Measurements from ENCODE around the gene MDN1. TPM values are rescaled to one million over a fixed set of nuclear protein-coding genes. Genes with fewer than 3 reads are reported as not detected.
"Not testable (repeated sequence)": the region's sequence is repeated elsewhere in the genome, so short reads cannot be mapped to it uniquely, and the experiment has no call there.

Gene MDN1
- total RNA-seq, 2 experiments from 2014 or later, result 40.3 to 40.4 TPM

- Mint-ChIP-seq H3K4me1 (ENCODE audit: low read depth) (peaks cover 34% of the 10 kb centered on the region), H3K4me3 (peak overlapping the region; percentile 94), H3K9me3 (no peaks in the 10 kb centered on the region), H3K36me3 (ENCODE audit: low read depth) (peaks cover 37% of the 10 kb centered on the region), H3K27me3 (no peaks in the 10 kb centered on the region), H3K27ac (peak overlapping the region; percentile 91)
- H3K27ac ChIP-seq (ENCODE audit: low read depth in 1 of 2, low read length in 2 of 2), result peak overlapping the region; percentile 68 to 86
- intact Hi-C loops (cut with DNase I, micrococcal nuclease), result loop anchor here (1.0 to 10.0 kb wide), 7 partner anchors 10 to 867 kb away; partner anchors contain the start of genes MAP3K7 (in 2 of the 2), BACH2 (in 1 of the 2), MDN1 (in 1 of the 2) and PNRC1 (in 1 of the 2)
- H3K36me3 ChIP-seq (ENCODE audit: insufficient read depth, low read length), result peaks cover 16% of the 10 kb centered on the region
- H3K27me3 ChIP-seq (ENCODE audit: control insufficient read depth in 1 of 2, insufficient read depth in 2 of 2, low read length in 2 of 2), result no peaks in the 10 kb centered on the region
- peak overlapping the region; percentile 100 for H3K4me3 ChIP-seq (ENCODE audit: low read length)
- DNase-seq (peak in 4 of 14 experiments; percentile 11 to 38 (median 22)), ATAC-seq (ENCODE audit: poor library complexity) (peak; percentile 43)
- H3K9me3 ChIP-seq (ENCODE audit: control insufficient read depth in 1 of 2, insufficient read depth in 1 of 2, low read length in 2 of 2), result no peaks in the 10 kb centered on the region
- peaks cover 26% of the 10 kb centered on the region for H3K4me1 ChIP-seq (ENCODE audit: insufficient read depth, low read length)
- CTCF ChIA-PET, result interaction anchor here (0.8 to 1.8 kb wide), 3 partner anchors 9 to 650 kb away, joined by 3 to 11 read pairs (median 10); partner anchors contain the start of gene MDN1
- no peak for TF ChIP-seq CTCF (IDR thresholded peaks at IDR 0.05)
- POLR2A ChIA-PET, result interaction anchor here (0.7 to 2.2 kb wide), 16 partner anchors 9 to 866 kb away, joined by 3 to 100 read pairs (median 4); partner anchors contain the start of genes LYRM2, MDN1, PNRC1 and RNGTT
Measured at GRCh38 chr6:89828988-89829471, 9.4 kb upstream of the MDN1 start.

- not testable (repeated sequence) for H3K9me3 Mint-ChIP-seq; DNase-seq; ATAC-seq (ENCODE audit: poor library complexity); H3K9me3 ChIP-seq (ENCODE audit: control insufficient read depth in 1 of 2, insufficient read depth in 1 of 2, low read length in 2 of 2); H3K27me3 Mint-ChIP-seq; H3K27me3 ChIP-seq (ENCODE audit: control insufficient read depth in 1 of 2, insufficient read depth in 2 of 2, low read length in 2 of 2)
- Mint-ChIP-seq H3K4me1 (ENCODE audit: low read depth) (peaks cover 31% of the 10 kb centered on the region), H3K36me3 (ENCODE audit: low read depth) (peaks cover 33% of the 10 kb centered on the region), H3K27ac (peak overlapping the region; percentile 91), H3K4me3 (peak overlapping the region; percentile 94)
- Histone ChIP-seq H3K36me3 (ENCODE audit: insufficient read depth, low read length) (peaks cover 15% of the 10 kb centered on the region), H3K4me3 (ENCODE audit: low read length) (peak overlapping the region; percentile 100), H3K27ac (ENCODE audit: low read depth in 1 of 2, low read length in 2 of 2) (peak overlapping the region; percentile 68 to 86), H3K4me1 (ENCODE audit: insufficient read depth, low read length) (peaks cover 24% of the 10 kb centered on the region)
- ChIA-PET CTCF (interaction anchor here (0.8 to 1.8 kb wide), 3 partner anchors 9 to 651 kb away, joined by 3 to 11 read pairs (median 10); partner anchors contain the start of gene MDN1), POLR2A (interaction anchor here (0.8 to 2.2 kb wide), 10 partner anchors 9 to 865 kb away, joined by 3 to 100 read pairs (median 7); partner anchors contain the start of genes LYRM2, MDN1, PNRC1 and RNGTT)
- intact Hi-C loops (cut with DNase I, micrococcal nuclease), result loop anchor here (5.0 to 10.0 kb wide), 6 partner anchors 466 to 866 kb away; partner anchors contain the start of genes MAP3K7 (in 2 of the 2), BACH2 (in 1 of the 2), PNRC1 (in 1 of the 2) and RNGTT (in 1 of the 2)
Measured at GRCh38 chr6:89828475-89828987, 8.9 kb upstream of the MDN1 start.

GRCh38 chr6:89826029-89826528, 6.5 kb upstream of the MDN1 start:
- CTCF ChIA-PET, result no interaction called here
- no peaks in the 10 kb centered on the region for H3K9me3 ChIP-seq (ENCODE audit: control insufficient read depth in 1 of 2, insufficient read depth in 1 of 2, low read length in 2 of 2)
- no peak overlapping the region for H3K4me3 ChIP-seq (ENCODE audit: low read length)
- Mint-ChIP-seq H3K9me3 (no peaks in the 10 kb centered on the region), H3K27me3 (no peaks in the 10 kb centered on the region), H3K4me1 (ENCODE audit: low read depth) (peaks cover 17% of the 10 kb centered on the region), H3K27ac (no peak overlapping the region), H3K4me3 (peak overlapping the region; percentile 72), H3K36me3 (ENCODE audit: low read depth) (peaks cover 13% of the 10 kb centered on the region)
- H3K27me3 ChIP-seq (ENCODE audit: control insufficient read depth in 1 of 2, insufficient read depth in 2 of 2, low read length in 2 of 2), result no peaks in the 10 kb centered on the region
- no peak overlapping the region for H3K27ac ChIP-seq (ENCODE audit: low read depth in 1 of 2, low read length in 2 of 2)
- POLR2A ChIA-PET, result no interaction called here
- no peaks in the 10 kb centered on the region for H3K36me3 ChIP-seq (ENCODE audit: insufficient read depth, low read length)
- intact Hi-C loops (cut with DNase I, micrococcal nuclease), result loop anchor here (5.0 to 10.0 kb wide), 6 partner anchors 469 to 864 kb away; partner anchors contain the start of genes MAP3K7 (in 2 of the 2), BACH2 (in 1 of the 2), PNRC1 (in 1 of the 2) and RNGTT (in 1 of the 2)
- TF ChIP-seq CTCF (IDR thresholded peaks at IDR 0.05), result no peak
- peaks cover 20% of the 10 kb centered on the region for H3K4me1 ChIP-seq (ENCODE audit: insufficient read depth, low read length)
- ATAC-seq (ENCODE audit: poor library complexity), result no peak
- no peak for DNase-seq

Measured in CD4-positive, alpha-beta T cell (primary cell).